Ovary (tissue), 9 donors: ENCODE data around the gene APBA2. TPM values are rescaled to one million over a fixed set of nuclear protein-coding genes. Genes with fewer than 3 reads are reported as not detected.

Source experiments
- DNase-seq, 5 donors: peaks; one replicate each; pipeline ENCODE4 v3.0.0-alpha.2; 2019 to 2020
- H3K27ac ChIP-seq, 2 donors: fragments of 200-600 bp; one replicate each; pipeline versions ENCODE4 v1.5.1 to v1.8.0; 2019 to 2022
- H3K27me3 ChIP-seq: fragments of 200-600 bp; one replicate; pipeline ENCODE4 v1.8.0; 2022
- H3K36me3 ChIP-seq: fragments of 200-600 bp; sonication (generic); one replicate; pipeline ENCODE4 v1.5.1; 2019
- H3K4me1 ChIP-seq: one replicate; pipeline ENCODE4 v1.8.1; 2013; ENCODE audit warnings: mild to moderate bottlenecking, moderate library complexity; ENCODE audit not compliant: insufficient read depth
- H3K4me3 ChIP-seq: fragments of 200-600 bp; sonication (generic); one replicate; pipeline ENCODE4 v1.5.1; 2017
- H3K9me3 ChIP-seq, 2 donors: fragments of 200-600 bp in 1 of 2; sonication (generic) in 1 of 2; one replicate each; pipeline versions ENCODE4 v1.5.1 to v1.8.1; 2013 to 2019; ENCODE audit warnings: mild to moderate bottlenecking in 1 of 2, moderate library complexity in 1 of 2
- CTCF ChIP-seq, 3 donors: fragments of 450-650 bp in 2 of 3; fragments of 200-600 bp in 1 of 3; IDR thresholded peaks; one replicate each; pipeline versions ENCODE4 v1.5.1 to v1.8.0; 2016 to 2022; ENCODE audit warnings: antibody characterized with exemption in 3 of 3, mild to moderate bottlenecking in 1 of 3
- EP300 ChIP-seq: sonication (generic); formaldehyde crosslinking; IDR thresholded peaks from one replicate; pipeline ENCODE4 v1.6.1; 2017; ENCODE audit warnings: antibody characterized with exemption
- POLR2A ChIP-seq: fragments of 450-650 bp; IDR thresholded peaks from one replicate; pipeline ENCODE4 v1.6.1; 2017; ENCODE audit warnings: antibody characterized with exemption, mild to moderate bottlenecking, moderate library complexity
- WGBS, 3 donors: extraction: QIAGEN DNeasy Blood & Tissue Kit in 1 of 3; methylation state at CpG; one replicate each; pipeline versions ENCODE4 v1.1.5 to v1.1.7; 2013 to 2017; 5-methylcytosine and 5-hydroxymethylcytosine counted together
- intact Hi-C, 4 donors: fragments of 100-400 bp; cut with DNase I; formaldehyde crosslinking; loops; one replicate each; pipeline versions ENCODE4 v1.11.0 to v1.15.1; 2022 to 2023
- polyA plus RNA-seq, 2 donors: library from polyadenylated mRNA; stranded (reverse); fragments of 200-250 nt in 1 of 2; fragments of 350-450 nt in 1 of 2; fragmentation: Illumina TruSeq in 1 of 2; extraction: RNeasy Lipid Tissue Mini Kit (QIAGEN cat#74804) in 1 of 2; gene quantifications; one replicate each; pipeline ENCODE4 v1.2.3, GENCODE V29; 2013 to 2014
- total RNA-seq, 7 donors: library from RNA; depleted of rRNA in 2 of 7; stranded (reverse); fragments of >200 nt in 2 of 7; fragmentation: NEBNext Ultra II Directional in 3 of 7; extraction: Animal tissue kit (Norgen Biotek cat#: 25700) in 3 of 7; gene quantifications; one replicate each; pipeline versions ENCODE4 v1.1.0 to v1.2.4, GENCODE V29; 2016 to 2023
- donor health status: DM: no; HTN: no; CAD: no; lungs with moderate emphysema.
- donor health status: DM: no; HTN: no; CAD: no.
- donor health status: Bipolar disorder and iron deficiency.
- donor health status: DM: yes; HTN: yes; CAD: no.
- donor health status: DM: no; HTN: no; CAD: no.
- donor health status: DM: yes; HTN: yes; CAD: no.

APBA2 gene
- total and polyA plus RNA-seq, 9 donors, result 0.53 to 3.1 (median 1.4) TPM

GRCh38 chr15:29034151-29034550 lies 148.4 kb downstream of the APBA2 start:
- WGBS, 3 donors, result 44 to 62% (median 50%) methylated on average over 3 of the region's 3 CpGs
- no peaks in the 10 kb centered on the region for H3K27me3 ChIP-seq
- no peaks in the 10 kb centered on the region for H3K36me3 ChIP-seq
- no peak overlapping the region for H3K4me3 ChIP-seq
- DNase-seq, result no peak
- intact Hi-C loops, result no loop called here
- no peaks in the 10 kb centered on the region for H3K9me3 ChIP-seq
- H3K4me1 ChIP-seq, result no peaks in the 10 kb centered on the region
- TF ChIP-seq EP300, result no peak
- TF ChIP-seq CTCF (IDR thresholded peaks at IDR 0.05), result no peak
- TF ChIP-seq POLR2A, result no peak
- no peak overlapping the region for H3K27ac ChIP-seq

- Histone ChIP-seq H3K27me3 (no peaks in the 10 kb centered on the region), H3K9me3 (no peaks in the 10 kb centered on the region), H3K4me3 (no peak overlapping the region), H3K4me1 (no peaks in the 10 kb centered on the region), H3K27ac (no peak overlapping the region), H3K36me3 (no peaks in the 10 kb centered on the region)
- no peak for DNase-seq
- intact Hi-C loops, result loop anchor here in 1 of 4 donors (5.0 kb wide), 1 partner anchor 162 kb away; no protein-coding TSS in a partner anchor
- WGBS, 3 donors, result 81 to 89% (median 84%) methylated on average over 4 of the region's 4 CpGs
- no peak for TF ChIP-seq POLR2A
- TF ChIP-seq EP300, result no peak
- no peak for TF ChIP-seq CTCF (IDR thresholded peaks at IDR 0.05)
Measured at GRCh38 chr15:29034593-29035335, 149.0 kb downstream of the APBA2 start.

GRCh38 chr15:29035336-29036285 lies 149.8 kb downstream of the APBA2 start:
- no peak for DNase-seq
- Histone ChIP-seq H3K9me3 (no peaks in the 10 kb centered on the region), H3K27ac (no peak overlapping the region), H3K36me3 (no peaks in the 10 kb centered on the region), H3K4me1 (no peaks in the 10 kb centered on the region), H3K27me3 (no peaks in the 10 kb centered on the region), H3K4me3 (no peak overlapping the region)
- 82 to 85% (median 85%) methylated on average over 14 of the region's 14 CpGs for WGBS, 3 donors
- intact Hi-C loops, result loop anchor here in 1 of 4 donors (5.0 kb wide), 1 partner anchor 163 kb away; no protein-coding TSS in a partner anchor
- TF ChIP-seq CTCF (IDR thresholded peaks at IDR 0.05), result no peak
- no peak for TF ChIP-seq EP300
- no peak for TF ChIP-seq POLR2A

GRCh38 chr15:29037997-29038705 lies 152.4 kb downstream of the APBA2 start:
- no peak for DNase-seq
- TF ChIP-seq POLR2A (no peak), CTCF (IDR thresholded peaks at IDR 0.05) (no peak), EP300 (no peak)
- 79 to 84% (median 83%) methylated on average over 9 of the region's 9 CpGs for WGBS, 3 donors
- H3K27me3 ChIP-seq, result no peaks in the 10 kb centered on the region
- H3K36me3 ChIP-seq, result no peaks in the 10 kb centered on the region
- H3K9me3 ChIP-seq, result no peaks in the 10 kb centered on the region
- H3K27ac ChIP-seq, result no peak overlapping the region
- H3K4me3 ChIP-seq, result no peak overlapping the region
- H3K4me1 ChIP-seq, result no peaks in the 10 kb centered on the region
- intact Hi-C loops, result loop anchor here in 1 of 4 donors (5.0 kb wide), 1 partner anchor 166 kb away; no protein-coding TSS in a partner anchor
